PC-3 (cell line): ENCODE data around the gene NFU1. TPM values are rescaled to one million over a fixed set of nuclear protein-coding genes. Genes with fewer than 3 reads are reported as not detected.

Source experiments
- ATAC-seq: fragments of 200-7000 bp; cut with Tn5 transposase; 2 replicates; pipeline ENCODE4 v1.9.1; 2020; ENCODE audit warnings: mild to moderate bottlenecking, moderate library complexity
- BruUV-seq: library from RNA; stranded (reverse); fragments of 400-500 nt; replicated peaks from 2 replicates; lab custom pipeline; 2021; lab: Mats Ljungman, UMichigan
- CTCF ChIA-PET: fragments of 300-600 bp; sonication (Branson Sonifier 250); formaldehyde crosslinking; loops from one replicate; lab custom pipeline; 2022; ENCODE audit warnings: antibody characterized with exemption; lab: Charles Lee
- POLR2A ChIA-PET: fragments of 300-600 bp; sonication (Branson Sonifier 250); formaldehyde crosslinking; loops from one replicate; lab custom pipeline; 2022; ENCODE audit warnings: antibody characterized with exemption; ENCODE audit not compliant: unreplicated experiment; lab: Charles Lee
- DNase-seq: peaks from one replicate; pipeline ENCODE4 v3.0.0-alpha.2; 2015
- H2AFZ ChIP-seq: fragments of 300-600 bp; sonication (generic); 2 replicates; pipeline ENCODE4 v1.6.0; 2016; ENCODE audit warnings: antibody characterized with exemption, low read length
- H3F3A ChIP-seq: fragments of 300-600 bp; sonication (generic); one replicate; pipeline ENCODE4 v1.6.0; 2017; ENCODE audit warnings: antibody characterized with exemption, low read length, control low read depth, mild to moderate bottlenecking; ENCODE audit not compliant: unreplicated experiment
- H3K27ac ChIP-seq: fragments of 300-600 bp; sonication (generic); 2 replicates; pipeline ENCODE4 v1.5.1; 2016; ENCODE audit warnings: mild to moderate bottlenecking, low read length
- H3K27me3 ChIP-seq: fragments of 300-600 bp; sonication (generic); 2 replicates; pipeline ENCODE4 v1.6.1; 2016; ENCODE audit warnings: low read length, mixed read lengths
- H3K36me3 ChIP-seq: fragments of 300-600 bp; sonication (generic); 2 replicates; pipeline ENCODE4 v1.6.1; 2016; ENCODE audit warnings: low read depth, mixed run types, low read length, mixed read lengths
- H3K4me1 ChIP-seq: fragments of 300-600 bp; sonication (generic); 2 replicates; pipeline ENCODE4 v1.5.1; 2016; ENCODE audit warnings: low read length; ENCODE audit not compliant: insufficient read depth
- H3K4me2 ChIP-seq: fragments of 300-600 bp; sonication (generic); 2 replicates; pipeline ENCODE4 v1.6.0; 2016; ENCODE audit warnings: low read length
- H3K4me3 ChIP-seq: fragments of 300-600 bp; sonication (generic); 2 replicates; pipeline ENCODE4 v1.5.1; 2016; ENCODE audit warnings: mild to moderate bottlenecking, low read length, mixed read lengths
- H3K79me2 ChIP-seq: fragments of 300-600 bp; sonication (generic); 2 replicates; pipeline ENCODE4 v1.6.1; 2017; ENCODE audit warnings: low read length, mixed read lengths
- H3K9ac ChIP-seq: fragments of 300-600 bp; sonication (generic); 2 replicates; pipeline ENCODE4 v1.6.0; 2016; ENCODE audit warnings: mild to moderate bottlenecking, low read length
- H3K9me2 ChIP-seq: fragments of 300-600 bp; sonication (generic); replicated peaks from 2 replicates; pipeline ENCODE4 v1.6.1; 2016; ENCODE audit warnings: mixed run types, low read length, mixed read lengths
- H3K9me3 ChIP-seq: fragments of 300-600 bp; sonication (generic); 2 replicates; pipeline ENCODE4 v1.6.1; 2016; ENCODE audit warnings: low read length, mixed read lengths
- H4K20me1 ChIP-seq: fragments of 300-600 bp; sonication (generic); 2 replicates; pipeline ENCODE4 v1.6.1; 2016; ENCODE audit warnings: low read length, mixed read lengths
- CTCF ChIP-seq: fragments of 300-600 bp; sonication (generic); conservative IDR thresholded peaks from 2 replicates; pipeline ENCODE4 v1.5.1; 2017; ENCODE audit warnings: antibody characterized with exemption, low read depth, mild to moderate bottlenecking, low read length
- EZH2 ChIP-seq: fragments of 300-600 bp; sonication (generic); IDR thresholded peaks from one replicate; pipeline ENCODE4 v1.6.1; 2017; ENCODE audit warnings: antibody characterized with exemption, mild to moderate bottlenecking, low read length; ENCODE audit not compliant: unreplicated experiment
- EZH2phosphoT487 ChIP-seq: fragments of 300-600 bp; sonication (generic); IDR thresholded peaks from 2 replicates; pipeline ENCODE4 v1.6.1; 2018; ENCODE audit warnings: mild to moderate bottlenecking, antibody characterized with exemption, low read length, borderline replicate concordance
- intact Hi-C: fragments of 100-400 bp; cut with micrococcal nuclease; formaldehyde crosslinking; loops from 2 replicates; pipeline ENCODE4 v1.9.0; 2023
- total RNA-seq: library from RNA; depleted of rRNA; stranded (reverse); fragments of >200 nt; gene quantifications from 2 replicates; pipeline ENCODE4 v1.2.3, GENCODE V29; 2014

The NFU1 gene
- total RNA-seq, 1 experiment from 2014 or later, result 45.6 TPM

GRCh38 chr2:69372767-69373166 is 64.5 kb downstream of the NFU1 start:
- no peak for DNase-seq
- no peak for ATAC-seq
- Histone ChIP-seq H3K9ac (no peak overlapping the region), H3K9me3 (no peaks in the 10 kb centered on the region), H4K20me1 (no peaks in the 10 kb centered on the region), H3K27ac (no peak overlapping the region), H3K4me3 (no peak overlapping the region), H3K79me2 (peaks cover 27% of the 10 kb centered on the region), H3K9me2 (no peaks in the 10 kb centered on the region), H3K4me2 (no peak overlapping the region), H3F3A (no peaks in the 10 kb centered on the region), H2AFZ (no peak overlapping the region), H3K36me3 (peaks cover 33% of the 10 kb centered on the region), H3K27me3 (no peaks in the 10 kb centered on the region), H3K4me1 (no peaks in the 10 kb centered on the region)
- POLR2A ChIA-PET, result no interaction called here
- intact Hi-C loops, result no loop called here
- BruUV-seq, result no TSS peak
- CTCF ChIA-PET, result interaction anchor here (0.7 kb wide), 1 partner anchor 110 kb away, joined by 4 read pairs; no protein-coding TSS in a partner anchor
- TF ChIP-seq EZH2phosphoT487 (no peak), EZH2 (no peak), CTCF (no peak)

- TF ChIP-seq EZH2phosphoT487, result no peak
- TF ChIP-seq EZH2, result no peak
- no peak for TF ChIP-seq CTCF
- H3K9me2 ChIP-seq, result no peaks in the 10 kb centered on the region
- POLR2A ChIA-PET, result no interaction called here
- H3K9ac ChIP-seq, result no peak overlapping the region
- no peak overlapping the region for H3K27ac ChIP-seq
- CTCF ChIA-PET, result no interaction called here
- H3K27me3 ChIP-seq, result no peaks in the 10 kb centered on the region
- H2AFZ ChIP-seq, result no peak overlapping the region
- H3K79me2 ChIP-seq, result peaks cover 5% of the 10 kb centered on the region
- H3K9me3 ChIP-seq, result no peaks in the 10 kb centered on the region
- peaks cover 43% of the 10 kb centered on the region for H3K36me3 ChIP-seq
- DNase-seq (no peak), ATAC-seq (no peak)
- H3K4me2 ChIP-seq, result no peak overlapping the region
- no peaks in the 10 kb centered on the region for H4K20me1 ChIP-seq
- H3K4me1 ChIP-seq, result no peaks in the 10 kb centered on the region
- H3K4me3 ChIP-seq, result no peak overlapping the region
- H3F3A ChIP-seq, result no peaks in the 10 kb centered on the region
- intact Hi-C loops, result no loop called here
- no TSS peak for BruUV-seq
Measured at GRCh38 chr2:69369802-69370201, 67.4 kb downstream of the NFU1 start.

GRCh38 chr2:69368588-69368987 is 68.6 kb downstream of the NFU1 start:
- ATAC-seq (no peak), DNase-seq (no peak)
- no peaks in the 10 kb centered on the region for H3F3A ChIP-seq
- no peaks in the 10 kb centered on the region for H4K20me1 ChIP-seq
- POLR2A ChIA-PET, result no interaction called here
- no peak overlapping the region for H2AFZ ChIP-seq
- no peaks in the 10 kb centered on the region for H3K9me2 ChIP-seq
- no peak overlapping the region for H3K9ac ChIP-seq
- CTCF ChIA-PET, result no interaction called here
- intact Hi-C loops, result no loop called here
- no peak overlapping the region for H3K27ac ChIP-seq
- no peaks in the 10 kb centered on the region for H3K27me3 ChIP-seq
- H3K36me3 ChIP-seq, result peaks cover 43% of the 10 kb centered on the region
- H3K79me2 ChIP-seq, result no peaks in the 10 kb centered on the region; the same call in 1 of the 2 replicates
- TF ChIP-seq EZH2 (no peak), CTCF (no peak), EZH2phosphoT487 (no peak)
- H3K4me1 ChIP-seq, result no peaks in the 10 kb centered on the region
- BruUV-seq, result no TSS peak
- no peak overlapping the region for H3K4me3 ChIP-seq
- no peaks in the 10 kb centered on the region for H3K9me3 ChIP-seq
- no peak overlapping the region for H3K4me2 ChIP-seq
